GM18873 (cell line): ENCODE measurements around the gene CPEB3.
"Not testable (repeated sequence)": the region's sequence is repeated elsewhere in the genome, so short reads cannot be mapped to it uniquely, and the experiment has no call there.

Source experiments
- ATAC-seq: cut with Tn5 transposase; IDR thresholded peaks from one replicate; pipeline ENCODE4 v1.9.1; 2021; ENCODE audit warnings: mild to moderate bottlenecking, moderate library complexity, moderate number of reproducible peaks; ENCODE audit not compliant: unreplicated experiment, low FRiP score

CPEB3 gene

DNA sequence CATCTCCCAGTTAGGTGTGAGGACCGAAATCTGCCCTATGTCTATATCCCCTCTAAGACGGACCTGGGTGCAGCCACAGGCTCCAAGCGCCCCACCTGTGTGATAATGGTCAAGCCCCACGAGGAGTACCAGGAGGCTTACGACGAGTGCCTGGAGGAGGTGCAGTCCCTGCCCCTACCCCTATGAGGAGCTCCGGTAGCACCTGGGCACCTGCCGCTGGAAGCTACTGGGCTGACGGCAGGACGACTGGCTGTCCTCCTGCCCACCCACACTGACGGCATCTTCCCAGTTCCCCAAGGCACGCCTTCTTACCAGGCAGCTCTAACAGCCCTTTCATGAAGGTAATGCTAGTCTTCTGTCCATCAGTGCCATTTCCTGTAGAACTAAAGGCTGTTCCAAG is 74.3 kb downstream of the CPEB3 start:
- not testable (repeated sequence) for ATAC-seq

DNA sequence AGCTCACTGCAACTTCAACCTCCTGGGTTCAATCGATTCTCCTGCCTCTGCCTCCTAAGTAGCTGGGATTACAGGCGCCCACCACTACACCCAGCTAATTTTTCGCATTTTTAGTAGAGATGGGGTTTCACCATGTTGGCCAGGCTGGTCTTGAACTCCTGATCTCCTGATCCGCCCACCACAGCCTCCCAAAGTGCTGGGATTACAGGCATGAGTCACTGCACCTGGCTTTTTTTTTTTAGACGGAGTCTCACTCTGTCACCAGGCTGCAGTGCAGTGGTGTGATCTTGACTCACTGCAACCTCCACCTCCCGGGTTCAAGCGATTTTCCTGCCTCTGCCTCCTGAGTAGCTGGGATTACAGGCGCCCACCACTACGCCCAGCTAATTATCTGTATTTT is 75.7 kb downstream of the CPEB3 start:
- ATAC-seq = not testable (repeated sequence)

DNA sequence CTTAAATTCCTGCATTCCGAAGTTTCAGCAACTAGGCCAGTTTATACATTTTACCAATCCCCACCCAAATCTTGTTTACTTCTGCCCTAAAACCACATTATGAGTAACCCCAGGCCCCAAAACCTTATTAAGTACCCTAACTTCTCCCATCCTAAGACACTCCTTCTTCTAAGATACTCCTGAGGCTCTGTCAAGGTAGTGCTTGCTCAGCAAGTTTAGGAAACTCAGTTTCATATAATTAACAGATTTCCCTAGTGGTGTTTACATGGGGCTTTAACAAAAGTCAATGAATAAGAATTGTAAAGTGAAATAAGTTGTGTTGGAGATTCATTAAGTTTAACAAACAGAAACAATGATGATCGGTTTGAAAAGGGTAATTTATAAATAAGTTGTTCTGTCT is 77.8 kb downstream of the CPEB3 start:
- ATAC-seq = no peak

DNA sequence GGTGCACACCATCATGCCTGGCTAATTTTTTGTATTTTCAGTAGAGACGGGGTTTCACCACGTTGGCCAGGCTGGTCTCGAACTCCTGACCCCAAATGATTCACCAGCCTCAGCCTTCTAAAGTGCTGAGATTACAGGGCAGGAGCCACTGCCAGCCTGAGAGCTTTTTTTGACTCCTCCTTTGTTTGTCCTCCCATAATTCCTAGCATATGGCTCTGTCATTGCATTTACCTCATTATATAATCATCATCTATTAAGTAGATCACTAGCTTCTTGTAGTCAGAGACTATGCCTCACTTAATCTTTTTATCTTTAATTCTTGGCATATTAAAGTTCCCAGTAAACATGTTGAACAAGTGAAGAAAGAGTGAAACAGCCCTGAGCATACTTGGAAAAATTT is 82.1 kb downstream of the CPEB3 start:
- no peak for ATAC-seq

DNA sequence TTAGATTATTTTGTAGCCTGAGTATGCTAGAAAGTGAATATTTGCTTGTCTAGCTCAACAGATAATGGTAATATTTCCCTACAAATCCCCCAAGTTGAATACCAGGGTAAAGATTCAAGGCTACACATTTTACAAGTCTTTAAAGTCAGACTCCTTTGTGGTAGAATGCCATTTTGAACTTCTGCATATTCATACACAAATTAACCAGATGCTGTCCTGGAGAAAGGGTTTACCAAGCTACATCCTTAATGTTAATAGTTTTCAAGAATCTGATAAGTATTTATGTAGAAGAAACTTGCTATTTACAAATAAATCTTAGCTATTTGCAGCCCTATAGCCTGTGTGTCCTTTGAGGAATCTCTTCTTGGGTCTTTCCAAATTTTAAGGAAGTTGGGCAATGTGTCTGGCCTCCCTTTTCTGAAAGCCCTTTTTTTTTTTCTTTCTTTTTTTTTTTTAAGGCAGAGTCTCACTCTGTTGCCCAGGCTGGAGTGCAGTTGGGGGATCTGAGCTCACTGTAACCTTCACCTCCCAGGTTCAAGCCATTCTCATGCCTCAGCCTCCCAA is 82.6 kb downstream of the CPEB3 start:
- no peak for ATAC-seq

DNA sequence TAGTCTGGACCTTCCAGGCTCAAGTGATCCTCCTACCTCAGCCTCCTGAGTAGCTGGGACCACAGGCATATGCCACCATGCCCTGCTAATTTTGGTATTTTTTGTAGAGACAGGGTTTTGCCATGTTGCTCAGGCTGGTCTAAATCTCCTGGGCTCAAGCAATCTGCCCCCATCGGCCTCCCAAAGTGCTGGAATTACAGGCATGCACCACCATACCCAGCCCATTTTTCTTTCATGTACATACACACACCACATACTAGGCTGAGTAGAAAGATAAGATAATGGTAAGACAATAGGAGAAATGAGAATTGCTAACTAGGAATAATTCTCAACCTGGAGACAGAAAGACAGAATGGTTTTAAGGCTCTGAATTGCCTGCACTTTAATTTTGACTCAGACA is 83.8 kb downstream of the CPEB3 start:
- no peak for ATAC-seq

DNA sequence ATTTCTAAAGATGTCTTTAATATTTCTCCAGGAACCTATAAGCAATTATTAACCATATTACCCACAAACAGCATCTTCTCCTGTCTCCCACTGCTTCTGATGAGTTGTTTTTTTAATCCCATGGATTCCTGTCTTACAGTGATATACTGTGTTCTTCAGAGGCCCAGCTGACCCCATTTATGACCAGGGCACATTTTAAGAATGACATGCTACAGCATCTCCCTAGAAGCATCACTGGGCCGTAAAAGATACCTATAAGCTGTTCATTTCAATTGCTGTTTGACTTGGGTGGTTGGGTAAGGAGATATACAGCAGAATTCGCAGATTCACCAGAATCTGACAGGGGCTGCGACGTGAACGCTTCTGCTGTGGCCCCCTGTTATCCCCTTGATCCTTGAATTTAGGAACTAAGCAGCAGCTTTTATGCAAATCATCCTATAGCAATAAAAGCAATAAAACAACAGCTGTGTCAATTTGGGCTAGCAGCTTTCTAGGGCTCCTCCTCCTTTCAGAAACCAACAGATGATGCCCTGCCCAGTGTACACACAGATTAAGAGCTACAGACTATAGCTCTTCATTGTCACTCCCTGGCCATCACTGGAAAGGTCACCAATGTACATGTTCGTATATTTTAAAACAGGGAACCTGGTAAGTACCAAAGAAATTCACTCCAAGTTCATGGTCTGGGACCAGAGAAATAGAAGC is 86.8 kb downstream of the CPEB3 start:
- ATAC-seq = no peak

DNA sequence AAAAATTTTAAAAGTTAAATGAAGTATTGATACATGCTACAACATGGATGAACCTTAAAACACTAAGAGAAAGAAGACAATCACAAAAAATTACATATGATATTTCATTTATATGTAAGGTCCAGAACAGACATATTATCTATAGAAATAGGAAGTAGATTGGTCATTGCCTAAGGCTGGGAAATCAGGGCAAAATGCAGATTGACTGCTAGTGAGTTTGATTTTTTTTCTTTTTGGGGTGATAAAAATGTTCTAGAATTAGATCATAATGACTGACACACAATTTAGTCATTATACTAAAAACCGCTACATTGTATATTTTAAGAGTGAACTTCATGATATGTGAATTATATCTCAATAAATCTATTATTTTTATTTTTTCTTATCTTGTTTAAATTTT is 88.3 kb downstream of the CPEB3 start:
- no peak for ATAC-seq

DNA sequence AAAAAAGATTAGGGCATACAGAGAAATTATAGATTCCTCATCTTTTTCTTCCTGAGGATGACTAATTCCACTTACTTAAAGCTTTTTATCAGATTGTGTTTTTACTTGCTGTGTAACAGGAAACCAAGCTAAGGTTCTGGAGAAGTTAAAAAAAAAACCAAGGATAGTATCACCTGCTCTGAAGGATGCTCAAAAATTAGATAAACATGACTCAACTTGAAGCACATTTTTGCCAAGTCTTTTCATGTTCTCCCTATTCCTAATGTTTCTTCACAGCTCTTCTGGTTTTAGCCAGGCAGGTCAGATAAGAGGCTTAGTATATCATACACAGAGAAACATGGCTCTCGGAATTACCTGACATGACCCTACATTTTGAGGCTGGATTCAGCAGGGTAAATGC is 90.3 kb downstream of the CPEB3 start:
- no peak for ATAC-seq

DNA sequence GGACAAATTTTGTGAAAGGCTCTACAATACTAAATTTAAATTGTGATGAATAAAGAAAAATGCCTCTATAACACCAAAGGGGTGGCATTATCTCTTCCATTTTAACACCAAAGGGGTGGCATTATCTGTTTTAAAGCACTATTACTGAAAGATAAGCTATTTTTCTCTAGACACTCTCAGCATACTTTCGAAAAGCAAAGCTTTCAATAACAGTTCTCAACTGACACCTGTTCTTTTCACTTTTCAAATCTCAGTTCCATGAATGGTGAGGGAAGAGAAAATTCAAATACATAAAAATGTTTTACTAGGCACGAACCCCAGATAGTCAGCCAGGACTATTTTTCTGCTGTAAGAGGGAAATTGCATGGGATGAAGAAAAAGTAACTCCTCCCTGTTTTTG is 103.8 kb downstream of the CPEB3 start:
- ATAC-seq = no peak

DNA sequence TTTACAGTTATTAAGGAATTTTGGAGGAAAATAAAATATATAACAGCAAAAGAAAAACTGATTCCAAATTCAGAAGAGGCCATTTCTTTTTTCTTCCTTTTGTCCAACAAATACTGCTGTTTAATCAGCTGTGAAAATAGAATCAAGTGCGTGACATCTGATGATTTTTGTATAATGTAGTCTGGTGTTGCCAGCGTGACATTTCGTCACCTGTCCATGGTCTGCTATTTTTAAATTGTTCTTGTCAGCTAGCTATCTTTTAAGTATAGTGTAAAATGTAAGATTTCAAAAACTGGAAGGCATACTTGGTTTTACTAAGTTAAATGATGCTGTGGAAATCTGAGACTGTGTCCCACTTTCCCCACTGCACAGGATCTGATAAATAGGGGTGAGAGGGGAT is 105.9 kb downstream of the CPEB3 start:
- no peak for ATAC-seq

DNA sequence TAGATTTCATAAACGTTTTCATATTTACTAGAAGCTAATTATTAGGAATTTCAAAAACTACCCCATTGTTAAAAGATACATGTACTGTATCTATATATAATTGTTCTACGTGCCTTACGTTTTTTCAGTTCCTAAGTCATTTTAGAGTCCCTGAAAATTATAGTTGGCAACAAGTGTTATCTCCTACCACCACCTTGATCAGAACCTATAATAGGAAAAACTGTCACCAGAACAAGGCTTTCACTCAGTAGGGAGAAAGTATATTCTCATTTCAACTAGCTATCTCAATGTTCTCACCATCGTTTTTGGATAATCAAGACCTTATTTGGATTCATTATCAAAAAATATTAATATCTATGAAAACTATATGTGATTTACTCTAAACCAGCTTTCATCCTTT is 107.7 kb downstream of the CPEB3 start:
- ATAC-seq = no peak

DNA sequence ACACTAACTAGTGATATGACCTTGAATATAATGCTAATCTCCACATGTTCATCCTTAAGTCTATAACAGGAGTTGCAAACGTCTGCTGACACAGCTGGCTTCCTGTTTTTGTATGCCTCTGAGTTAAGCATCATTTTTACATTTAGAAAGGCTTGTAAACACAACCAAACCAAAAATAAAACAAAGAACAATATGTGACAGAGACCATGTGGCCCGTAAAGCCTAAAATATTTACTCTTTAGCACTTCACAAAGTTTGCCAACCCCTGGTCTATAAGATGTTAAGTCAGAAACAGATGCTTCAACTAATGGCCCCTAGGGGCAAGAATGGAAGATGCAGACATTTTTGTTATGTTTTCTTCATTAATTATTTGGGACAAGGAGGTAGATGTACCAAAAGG is 109.3 kb downstream of the CPEB3 start:
- ATAC-seq = no peak

DNA sequence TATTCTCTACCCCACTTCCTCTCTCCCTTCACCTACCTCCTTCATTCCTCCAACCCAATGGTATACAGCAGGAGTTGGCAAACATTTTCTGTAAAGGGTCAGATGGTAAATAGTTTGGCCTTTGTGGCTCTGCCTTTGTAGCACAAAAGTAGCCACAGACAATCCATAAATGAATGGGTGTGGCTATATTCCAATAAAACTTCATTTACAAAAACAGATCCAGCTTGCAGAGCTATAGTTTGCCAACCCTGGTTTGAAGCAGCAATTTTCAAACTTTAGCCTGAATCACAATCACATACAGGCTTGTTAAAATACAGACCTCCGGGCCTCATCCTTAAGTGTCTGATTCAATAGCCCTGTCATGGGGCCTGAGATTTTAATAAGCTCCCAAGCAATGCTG is 110.5 kb downstream of the CPEB3 start:
- ATAC-seq = no peak

DNA sequence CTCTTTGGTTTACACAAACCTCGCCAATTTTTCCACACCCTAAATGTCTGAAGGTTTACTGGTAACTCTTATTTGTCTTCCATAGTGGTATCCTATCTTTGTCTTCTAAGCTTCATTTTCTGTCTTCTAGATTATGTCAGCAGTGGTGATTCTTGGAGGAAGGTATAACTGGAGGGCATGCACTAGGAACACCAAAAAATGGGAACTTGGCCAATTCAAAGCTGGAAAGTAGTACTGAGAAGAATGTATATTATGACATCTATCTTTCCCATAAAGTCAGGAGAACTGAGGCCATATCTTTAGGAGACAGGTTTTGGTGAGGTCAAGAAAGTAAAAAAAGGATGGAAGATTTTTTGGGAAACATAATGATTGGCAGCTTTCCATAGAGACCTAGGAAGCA is 113.3 kb downstream of the CPEB3 start:
- ATAC-seq = no peak

DNA sequence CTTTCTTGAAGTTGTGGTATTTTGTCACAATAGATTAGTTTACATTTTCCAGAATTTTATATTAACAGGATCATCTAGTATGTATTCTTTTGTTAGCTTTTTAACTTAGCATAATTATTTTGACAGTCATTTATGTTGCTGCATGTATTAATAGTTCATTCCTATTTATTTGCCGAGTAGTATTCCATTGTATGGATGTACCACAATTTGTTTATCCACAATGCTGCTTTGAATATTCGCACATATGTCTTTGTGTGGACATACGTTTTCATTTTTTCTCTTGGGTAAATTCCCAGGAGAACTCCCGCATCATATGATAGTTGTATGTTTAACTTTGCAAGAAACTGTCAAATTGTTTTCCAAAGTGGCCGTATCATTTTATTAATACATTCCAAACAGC is 115.7 kb downstream of the CPEB3 start:
- no peak for ATAC-seq

DNA sequence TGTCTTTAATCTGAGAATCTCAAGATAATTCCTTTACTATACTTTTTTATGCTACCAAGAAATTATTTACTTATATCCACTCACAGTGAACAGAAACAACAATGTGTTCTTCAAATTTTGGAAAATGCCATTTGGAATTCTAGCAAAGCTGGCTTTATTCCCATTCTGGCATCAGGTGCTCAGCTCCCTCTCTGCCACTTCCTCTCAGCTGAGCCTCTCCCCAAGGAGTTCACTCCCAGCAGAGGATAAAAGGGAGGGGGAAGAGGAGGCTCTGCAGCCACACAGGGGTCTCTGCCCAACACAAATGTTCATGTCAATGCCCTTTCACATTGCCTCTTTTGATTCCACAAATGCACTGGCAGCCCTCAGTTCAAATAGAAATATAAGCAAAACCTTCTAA is 116.9 kb downstream of the CPEB3 start:
- ATAC-seq = no peak

DNA sequence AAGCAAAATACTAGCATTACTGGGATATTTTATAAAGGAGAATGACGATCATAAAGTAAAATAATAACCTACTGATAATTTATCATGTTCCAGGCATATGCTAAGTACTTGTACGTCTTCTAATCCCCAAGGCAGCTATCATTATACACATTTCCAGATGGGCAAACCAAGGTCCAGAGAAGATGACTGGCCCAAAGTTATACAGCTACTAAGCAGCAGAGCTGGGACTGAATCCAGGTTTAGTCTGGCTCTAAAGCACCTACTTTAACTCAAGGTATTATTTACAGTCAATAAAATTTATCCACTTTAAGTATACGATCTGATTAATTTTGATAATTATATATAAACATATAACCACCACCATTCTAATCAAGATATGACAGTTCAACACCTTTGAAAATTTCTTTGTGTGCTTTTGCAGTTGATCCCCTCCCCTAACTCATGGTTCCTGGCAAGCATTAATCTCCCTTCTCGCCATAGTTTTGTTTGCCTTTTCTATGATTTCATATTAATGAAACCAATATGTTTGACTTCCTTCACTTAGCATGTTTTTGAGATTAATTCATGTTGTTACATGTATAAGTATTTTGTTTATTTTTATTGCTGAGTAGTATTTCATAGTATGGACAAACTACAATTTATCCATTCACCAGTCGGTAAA is 126.7 kb downstream of the CPEB3 start:
- no peak for ATAC-seq

DNA sequence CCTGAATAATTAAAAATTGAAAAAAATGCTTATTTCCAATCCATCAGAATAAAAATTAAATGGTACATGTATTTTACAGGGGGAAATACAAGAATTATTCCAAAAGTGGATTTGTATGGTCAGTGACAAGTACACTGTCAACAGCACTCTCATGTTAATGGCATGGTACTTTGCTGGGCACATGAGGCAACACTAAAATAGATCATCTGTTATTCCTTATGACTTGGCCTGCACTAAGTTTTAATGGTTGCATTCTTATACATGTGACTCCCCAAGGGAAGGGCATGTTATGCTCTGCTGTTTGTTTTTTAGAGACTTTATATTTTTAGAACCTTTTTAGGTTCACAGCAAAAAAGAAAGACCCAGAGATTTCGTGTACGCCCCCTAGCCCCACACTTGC is 128.3 kb downstream of the CPEB3 start:
- no peak for ATAC-seq

DNA sequence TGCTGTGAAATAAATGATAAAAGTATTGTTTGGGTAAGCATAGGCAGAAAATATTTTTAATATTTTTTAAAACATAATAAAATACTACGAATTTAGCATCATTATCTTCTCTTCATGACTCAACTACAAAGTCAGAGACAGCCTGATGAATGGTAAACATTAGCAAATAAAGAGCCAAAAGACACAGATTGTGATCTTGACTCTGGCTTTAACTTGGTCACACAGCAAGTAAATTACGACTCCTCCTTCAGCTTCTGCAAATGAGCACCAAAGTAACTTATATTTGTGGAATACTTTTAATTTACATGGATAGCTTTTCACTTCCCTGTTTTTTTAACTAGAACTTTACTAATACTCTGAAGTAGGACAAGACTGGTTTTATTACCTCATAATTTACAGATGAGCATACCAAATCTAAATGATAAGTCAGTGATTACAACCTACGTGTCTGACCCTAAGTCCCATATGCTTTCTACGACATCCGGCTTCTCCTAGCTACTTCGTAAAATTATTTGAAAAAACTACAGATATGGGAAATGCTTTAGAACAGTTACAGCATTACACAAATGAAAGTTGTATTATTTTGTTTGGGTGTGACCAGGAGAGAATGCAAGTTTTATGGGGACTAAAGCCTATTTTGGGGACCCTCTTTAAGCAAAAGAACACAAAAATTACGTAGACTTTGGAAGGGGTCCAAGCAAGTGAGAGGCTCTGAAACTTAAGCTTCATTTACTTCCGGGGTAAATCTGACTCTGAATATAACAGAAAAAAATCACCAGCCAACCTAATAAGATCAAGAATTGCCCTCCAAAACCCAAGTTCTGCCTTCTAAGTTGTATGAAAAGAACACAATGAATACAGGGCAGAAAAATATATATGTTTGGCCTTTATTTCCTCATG is 133.8 kb downstream of the CPEB3 start:
- no peak for ATAC-seq

DNA sequence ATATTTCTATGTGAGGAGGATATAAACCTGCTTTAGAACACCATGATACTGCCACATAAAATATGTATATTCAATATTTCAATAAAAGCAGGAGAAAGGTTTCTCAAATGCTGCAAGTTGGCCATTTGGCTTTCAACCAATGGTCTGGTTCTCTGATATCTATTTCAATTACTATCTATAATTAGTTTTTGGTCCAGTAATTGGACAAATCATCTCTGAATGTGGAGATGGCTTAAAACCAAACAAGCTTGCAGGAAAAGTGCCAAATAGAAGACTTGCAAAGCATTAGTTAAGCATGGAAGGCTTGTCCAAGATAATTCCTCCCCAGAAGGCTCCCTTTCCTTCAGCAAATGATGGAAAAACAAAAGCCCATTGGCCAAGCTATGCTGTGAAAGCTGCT is 140.1 kb downstream of the CPEB3 start:
- no peak for ATAC-seq
